ENCODE results near the gene METTL23.
"Not testable (repeated sequence)": the region's sequence is repeated elsewhere in the genome, so short reads cannot be mapped to it uniquely, and the experiment has no call there.

Gene METTL23

GRCh38 chr17:76735586-76736348 lies 9.1 kb downstream of the METTL23 start:
- no peak for DNase-seq

GRCh38 chr17:76736349-76737081 lies 9.9 kb downstream of the METTL23 start:
- peak; percentile 67 for DNase-seq

DNA sequence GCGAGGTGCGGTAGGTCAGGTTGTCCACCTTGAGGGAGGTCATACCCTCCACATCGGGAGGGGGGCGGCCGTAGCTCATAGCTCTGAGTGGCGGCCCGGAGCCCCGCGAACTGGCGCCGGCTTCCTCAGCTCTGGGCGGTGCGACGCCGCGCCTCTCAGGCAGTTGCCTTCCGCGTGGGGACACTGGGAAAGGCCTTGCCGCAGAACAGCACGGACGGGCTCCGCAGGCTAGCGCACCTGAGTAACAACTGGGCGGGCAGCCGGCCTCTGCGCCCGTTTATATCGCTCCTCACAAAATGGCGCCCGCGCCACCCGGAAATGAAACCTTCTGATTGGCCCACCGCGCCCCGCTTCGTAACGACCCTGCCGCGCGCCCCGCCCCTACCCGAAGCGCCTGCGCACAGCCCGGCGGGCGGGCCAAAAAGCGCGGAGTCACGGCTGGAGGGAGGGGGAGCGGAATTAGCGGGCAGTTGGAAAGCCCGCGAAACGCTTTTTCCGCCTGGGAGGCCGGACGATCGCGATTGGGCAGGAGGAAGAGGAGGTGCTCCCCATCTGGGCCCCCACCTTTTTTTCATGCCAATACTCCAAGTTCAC lies 10.5 kb downstream of the METTL23 start, which contains the start of gene SRSF2:
Gene SRSF2 (minus strand): TSS at position 250 of the 594 bp plus-strand sequence. CDS start 171 bp downstream, at position 79.
- DNase-seq: peak; percentile 99

- DNase-seq: peak; percentile 96
These were observed 11.2 kb downstream of the METTL23 start, which contains the start of gene MFSD11 for GRCh38 chr17:76737676-76738467. Gene MFSD11, plus strand, starts transcription at chr17:76738119. Its CDS starts 234 bp downstream, at chr17:76738353.

GRCh38 chr17:76738468-76738850 lies 11.8 kb downstream of the METTL23 start:
- no peak for DNase-seq

DNA sequence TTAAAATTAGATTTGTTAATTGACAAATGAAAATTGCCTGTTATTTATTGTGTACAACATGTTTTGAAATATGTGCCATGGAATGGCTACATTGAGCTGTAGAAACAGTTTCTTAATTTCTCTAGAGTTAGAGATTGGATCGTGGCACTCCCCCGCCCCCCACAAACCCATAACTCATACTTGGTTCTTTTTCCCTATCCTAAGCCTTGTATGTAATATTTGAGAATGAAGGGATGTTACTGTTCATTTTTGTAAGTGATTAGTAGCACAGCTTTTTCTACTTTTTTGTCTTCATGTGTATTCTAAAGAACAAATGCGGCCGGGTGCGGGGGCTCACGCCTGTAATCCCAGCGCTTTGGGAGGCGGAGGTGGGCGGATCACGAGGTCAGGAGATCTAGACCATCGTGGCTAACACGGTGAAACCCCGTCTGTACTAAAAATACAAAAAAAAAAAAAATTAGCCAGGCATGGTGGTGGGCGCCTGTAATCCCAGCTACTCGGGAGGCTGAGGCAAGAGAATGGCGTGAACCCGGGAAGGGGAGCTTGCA lies 13.0 kb downstream of the METTL23 start:
- DNase-seq: not testable (repeated sequence)

DNA sequence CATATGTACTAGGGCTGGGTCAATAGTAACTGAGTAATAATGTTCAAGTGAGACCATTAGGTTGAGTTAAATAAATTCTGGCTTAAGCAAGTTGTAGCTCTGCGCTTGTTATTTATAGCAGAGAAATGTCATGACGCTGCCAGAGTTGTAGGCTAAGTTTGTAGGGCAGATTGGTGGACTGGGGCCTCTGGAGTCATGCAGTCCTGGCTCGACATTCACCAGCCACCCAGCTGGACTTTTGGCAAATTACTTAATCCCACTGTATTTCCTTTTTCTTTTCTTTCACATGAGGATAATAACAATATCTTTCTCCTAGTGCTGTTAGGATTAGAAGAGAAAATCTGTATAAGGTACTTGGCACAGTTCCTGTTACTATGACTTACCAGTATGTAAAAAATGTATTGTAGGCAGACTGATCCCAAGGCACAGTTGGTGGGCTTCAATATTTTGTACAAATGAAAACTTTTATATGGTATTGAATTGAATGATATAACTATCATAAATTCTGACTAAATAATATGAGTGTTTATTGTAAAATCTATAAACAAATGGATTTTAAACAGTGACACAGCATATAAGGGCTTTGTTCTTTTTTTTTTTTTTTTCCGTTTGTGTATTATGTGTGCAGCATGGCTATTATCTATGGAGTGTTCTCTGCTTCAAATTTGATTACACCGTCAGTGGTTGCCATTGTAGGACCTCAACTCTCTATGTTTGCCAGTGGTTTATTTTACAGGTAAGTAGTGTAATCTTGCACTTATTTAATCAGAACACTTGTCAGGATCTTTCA lies 13.9 kb downstream of the METTL23 start:
- no peak for DNase-seq

- no peak for DNase-seq
These were observed 16.3 kb downstream of the METTL23 start for GRCh38 chr17:76742958-76743357.

- no peak for DNase-seq
These were observed 18.1 kb downstream of the METTL23 start for GRCh38 chr17:76744747-76745146.

DNA sequence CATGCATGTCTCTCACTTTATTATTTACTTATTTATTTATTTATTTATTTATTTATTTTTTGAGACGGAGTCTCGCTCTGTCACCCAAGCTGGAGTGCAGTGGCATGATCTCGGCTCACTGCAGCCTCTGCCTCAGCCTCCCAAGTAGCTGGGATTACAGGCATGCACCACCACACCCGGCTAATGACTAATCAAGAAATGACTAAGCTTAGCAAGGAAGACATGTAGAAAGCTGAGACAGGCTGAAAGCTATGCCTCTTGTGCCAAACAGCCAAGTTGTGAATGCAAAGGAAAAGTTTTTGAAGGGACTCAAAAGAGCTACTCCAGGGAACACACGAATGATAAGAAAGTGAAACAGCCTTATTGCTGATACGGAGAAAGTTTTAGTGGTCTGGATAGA lies 19.1 kb downstream of the METTL23 start:
- not testable (repeated sequence) for DNase-seq

DNA sequence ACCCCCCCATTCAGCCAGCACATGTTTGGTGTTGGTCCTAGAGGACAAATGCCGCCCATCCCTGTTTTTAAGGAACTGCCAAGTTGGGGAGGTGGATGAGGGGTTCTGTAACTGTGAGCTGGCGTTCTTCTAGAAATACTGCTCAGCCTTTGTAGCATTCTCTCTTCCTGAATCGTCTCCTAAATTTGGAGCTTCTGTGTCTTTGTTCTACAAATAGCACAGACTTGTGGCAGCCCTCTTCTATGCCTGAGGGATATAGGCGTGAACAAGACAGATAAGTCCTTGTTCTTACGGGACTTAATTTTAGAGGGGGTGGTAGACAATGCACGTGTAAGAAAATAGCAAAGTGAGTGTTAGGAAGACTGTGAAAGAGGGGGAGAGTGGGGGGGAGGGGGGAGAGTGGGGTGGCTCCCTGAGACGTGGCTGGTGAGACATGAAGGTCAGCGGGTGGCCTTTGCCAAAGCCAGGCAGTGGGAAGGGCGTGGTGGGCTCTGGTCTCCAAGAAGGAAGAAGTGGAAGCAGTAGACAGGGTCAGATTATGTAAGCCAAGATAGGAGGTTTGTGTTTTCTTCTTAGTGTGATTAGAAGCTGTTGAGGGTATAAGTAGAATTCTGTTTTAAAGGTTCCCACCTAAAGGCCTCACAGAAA lies 21.2 kb downstream of the METTL23 start:
- no peak for DNase-seq

DNA sequence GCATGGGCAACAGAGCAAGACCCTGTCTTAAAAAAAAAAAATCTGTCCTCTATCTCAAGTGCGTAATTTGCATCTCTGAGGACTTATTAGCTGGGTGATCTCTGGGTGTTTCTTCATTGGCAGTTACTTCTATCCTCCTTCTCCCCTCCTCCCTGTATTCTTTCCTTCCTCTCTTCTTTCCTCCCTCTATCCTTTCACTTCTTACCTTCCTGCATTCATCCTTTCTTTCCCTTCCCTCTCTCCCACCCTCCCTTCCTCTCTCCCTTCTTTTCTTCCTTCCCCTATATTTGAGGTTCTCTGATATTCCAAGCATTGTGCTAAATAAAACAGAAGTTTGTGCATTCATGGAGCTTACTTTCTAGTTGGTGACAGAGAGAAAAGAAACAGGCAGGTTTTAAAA lies 22.0 kb downstream of the METTL23 start:
- no peak for DNase-seq

DNA sequence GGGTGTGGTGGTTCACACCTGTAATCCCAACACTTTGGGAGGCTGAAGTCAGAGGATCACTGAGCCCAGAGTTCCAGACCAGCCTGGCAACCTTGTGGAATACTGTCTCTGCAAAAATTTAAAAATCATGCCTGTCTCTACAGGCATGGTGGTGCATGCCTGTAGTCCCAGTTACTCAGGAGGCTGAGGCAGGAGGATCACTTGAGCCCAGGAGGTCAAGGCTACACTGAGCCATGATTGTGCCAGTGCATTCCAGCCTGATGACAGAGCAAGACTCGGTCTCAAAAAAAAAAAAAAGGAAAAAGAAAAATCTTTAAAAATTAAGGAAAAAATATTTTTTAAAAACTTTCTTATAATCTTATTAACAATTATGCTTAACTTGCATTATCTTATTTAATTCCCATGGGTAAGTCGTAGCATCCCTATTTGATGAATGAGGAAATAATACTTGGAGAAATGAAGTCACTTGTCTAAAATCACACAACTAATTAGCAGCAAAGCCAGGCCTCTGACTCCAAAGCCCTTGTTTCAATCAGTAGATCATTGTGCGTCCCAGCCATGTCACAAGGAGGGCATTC lies 24.9 kb downstream of the METTL23 start:
- DNase-seq: no peak

- DNase-seq: no peak
These were observed 25.4 kb downstream of the METTL23 start for GRCh38 chr17:76752006-76752405.

DNA sequence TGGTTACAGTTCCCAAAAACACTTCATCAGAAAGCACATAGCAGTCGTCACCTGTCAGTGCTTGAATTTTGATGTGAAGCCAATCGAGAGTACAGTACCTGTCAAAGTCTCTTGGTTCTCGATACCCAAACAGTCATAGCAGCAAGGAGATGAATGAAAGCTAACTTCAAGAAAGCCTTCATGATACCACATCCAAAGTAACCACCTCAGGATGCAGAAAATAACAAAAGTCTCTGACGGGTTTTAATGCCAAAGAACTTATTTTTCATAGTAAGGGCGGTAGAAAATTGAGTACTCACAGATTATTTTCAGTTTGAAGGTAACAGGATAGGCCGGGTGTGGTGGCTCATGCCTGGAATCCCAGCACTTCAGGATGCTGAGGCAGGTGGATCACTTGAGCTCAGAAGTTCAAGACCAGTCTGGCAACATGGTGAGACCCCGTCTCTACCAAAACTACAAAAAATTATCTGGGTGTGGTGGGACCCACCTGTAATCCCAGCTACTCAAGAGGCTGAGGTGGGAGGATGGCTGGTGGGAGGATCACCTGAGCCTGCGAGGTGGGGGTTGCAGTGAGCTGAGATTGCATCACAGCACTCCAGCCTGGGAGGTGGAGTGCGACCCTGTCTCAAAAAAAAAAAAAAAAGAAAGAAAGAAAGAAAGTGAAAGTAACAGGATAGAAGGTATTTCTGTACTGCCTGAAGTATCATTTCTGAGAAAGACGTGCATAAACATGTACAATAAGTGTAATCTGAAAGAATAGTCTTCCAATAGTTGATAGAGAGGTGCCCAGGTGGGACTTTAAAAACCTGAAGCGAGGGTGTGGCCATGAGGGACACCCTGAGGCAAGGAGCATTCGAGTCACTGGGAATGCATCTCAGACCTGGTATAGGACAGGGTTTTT lies 26.7 kb downstream of the METTL23 start:
- DNase-seq: no peak

DNA sequence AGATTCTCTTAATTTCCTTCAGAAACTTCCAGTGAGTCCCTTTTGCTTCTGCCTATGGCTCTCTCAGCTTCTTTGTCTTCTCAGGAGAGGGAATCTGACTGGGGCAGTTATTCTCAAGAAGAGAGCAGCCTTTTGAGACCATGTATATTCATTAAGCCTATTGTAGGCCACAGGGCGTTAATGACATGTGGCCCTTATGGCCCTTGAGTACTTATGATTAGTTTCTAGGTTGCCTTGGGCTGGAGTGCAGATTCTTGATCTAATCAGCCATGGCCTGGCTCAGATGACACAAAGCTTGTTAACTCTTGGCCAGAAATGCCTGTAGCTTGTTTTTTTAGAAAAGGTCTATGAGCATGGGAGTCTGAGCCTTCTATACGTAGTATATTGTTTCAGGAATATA lies 28.6 kb downstream of the METTL23 start:
- DNase-seq: no peak

DNA sequence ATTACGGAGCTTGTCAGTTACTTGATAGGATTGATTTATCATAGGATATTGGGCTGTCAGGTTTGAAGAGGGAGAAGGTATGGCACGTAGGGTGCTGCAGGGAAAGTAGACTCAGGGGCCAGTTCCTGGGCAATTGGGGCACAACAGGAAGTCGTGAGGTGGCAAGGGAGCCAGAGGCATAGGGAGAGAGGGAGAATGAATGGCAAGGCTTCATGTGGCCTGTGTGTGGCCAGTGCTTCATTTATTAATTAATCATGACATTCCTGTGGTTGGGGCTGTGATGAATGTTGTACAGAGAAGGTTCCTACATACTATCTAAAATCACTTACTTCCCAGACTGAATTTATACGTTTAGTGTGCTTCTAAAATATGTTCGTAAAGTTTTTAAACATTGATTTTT lies 30.6 kb downstream of the METTL23 start:
- DNase-seq: no peak

GRCh38 chr17:76758570-76758969 lies 31.9 kb downstream of the METTL23 start:
- no peak for DNase-seq

- no peak for DNase-seq
These were observed 46.3 kb downstream of the METTL23 start for GRCh38 chr17:76772842-76773525.

All from NCI-H146 (cell line).